ACHN (cell line): ENCODE results near the gene SLC2A13.
A peak's percentile ranks its signal among the peaks of the same experiment; 100 is the strongest.
"Not testable (repeated sequence)": the region's sequence is repeated elsewhere in the genome, so short reads cannot be mapped to it uniquely, and the experiment has no call there.

Experiments
- DNase-seq: peaks from one replicate; pipeline ENCODE4 v3.0.0-alpha.2; 2015
- in situ Hi-C: cut with HindIII; loops from 2 replicates; pipeline ENCODE4 v1.10.0; 2017; ENCODE audit warnings: low sequenced_read_pairs, low pct_ligation_motif_present, low pct_unique_long_range_greater_than_20kb

Gene SLC2A13

GRCh38 chr12:39805651-39806050 is 300.2 kb downstream of the SLC2A13 start:
- in situ Hi-C loops = no loop called here
- no peak for DNase-seq

- in situ Hi-C loops = no loop called here
- DNase-seq = no peak
These were observed 301.0 kb downstream of the SLC2A13 start for GRCh38 chr12:39804898-39805297.

- DNase-seq = no peak
- in situ Hi-C loops = no loop called here
These were observed 301.4 kb downstream of the SLC2A13 start for GRCh38 chr12:39804479-39804878.

GRCh38 chr12:39803151-39803550 is 302.7 kb downstream of the SLC2A13 start:
- DNase-seq = no peak
- in situ Hi-C loops = no loop called here

GRCh38 chr12:39798977-39799376 is 306.9 kb downstream of the SLC2A13 start:
- in situ Hi-C loops = no loop called here
- no peak for DNase-seq

- no peak for DNase-seq
- in situ Hi-C loops = no loop called here
These were observed 307.5 kb downstream of the SLC2A13 start for GRCh38 chr12:39798429-39798828.

- DNase-seq = no peak
- in situ Hi-C loops = no loop called here
These were observed 310.4 kb downstream of the SLC2A13 start for GRCh38 chr12:39795481-39795880.

- in situ Hi-C loops = no loop called here
- DNase-seq = no peak
These were observed 312.9 kb downstream of the SLC2A13 start for GRCh38 chr12:39792938-39793337.

- in situ Hi-C loops = no loop called here
These were observed 317.6 kb downstream of the SLC2A13 start for GRCh38 chr12:39788239-39788638.

GRCh38 chr12:39785814-39786213 is 320.1 kb downstream of the SLC2A13 start:
- DNase-seq, in situ Hi-C loops: not testable (repeated sequence)

More at GRCh38 chr12:39788239-39788638, 317.6 kb downstream of the SLC2A13 start:
- DNase-seq = no peak

- DNase-seq = no peak
- in situ Hi-C loops = no loop called here
These were observed 323.8 kb downstream of the SLC2A13 start for GRCh38 chr12:39782026-39782545.

GRCh38 chr12:39780913-39781446 is 324.9 kb downstream of the SLC2A13 start:
- no peak for DNase-seq
- in situ Hi-C loops = no loop called here

GRCh38 chr12:39780411-39780912 is 325.4 kb downstream of the SLC2A13 start:
- DNase-seq = no peak
- in situ Hi-C loops = no loop called here

- DNase-seq = no peak
- in situ Hi-C loops = no loop called here
These were observed 326.0 kb downstream of the SLC2A13 start for GRCh38 chr12:39779768-39780340.

GRCh38 chr12:39777465-39777864 is 328.4 kb downstream of the SLC2A13 start:
- no peak for DNase-seq
- in situ Hi-C loops = no loop called here

GRCh38 chr12:39773266-39773665 is 332.6 kb downstream of the SLC2A13 start:
- in situ Hi-C loops = loop anchor here (25.0 kb wide), 1 partner anchor 214 kb away; no protein-coding TSS in a partner anchor
- DNase-seq = no peak

GRCh38 chr12:39772821-39773259 is 333.0 kb downstream of the SLC2A13 start:
- no peak for DNase-seq
- in situ Hi-C loops = loop anchor here (25.0 kb wide), 1 partner anchor 214 kb away; no protein-coding TSS in a partner anchor

- in situ Hi-C loops = loop anchor here (25.0 kb wide), 1 partner anchor 216 kb away; no protein-coding TSS in a partner anchor
- no peak for DNase-seq
These were observed 334.4 kb downstream of the SLC2A13 start for GRCh38 chr12:39771456-39771855.

GRCh38 chr12:39764944-39765560 is 340.8 kb downstream of the SLC2A13 start:
- in situ Hi-C loops = loop anchor here (25.0 kb wide), 1 partner anchor 222 kb away; no protein-coding TSS in a partner anchor

GRCh38 chr12:39763890-39764169 is 342.1 kb downstream of the SLC2A13 start:
- in situ Hi-C loops = loop anchor here (25.0 kb wide), 1 partner anchor 223 kb away; no protein-coding TSS in a partner anchor
- no peak for DNase-seq

More at GRCh38 chr12:39764944-39765560, 340.8 kb downstream of the SLC2A13 start:
- peak; percentile 62 for DNase-seq
